ENCODE measurements around the gene ZNF273.
"Not testable (repeated sequence)": the region's sequence is repeated elsewhere in the genome, so short reads cannot be mapped to it uniquely, and the experiment has no call there.

ZNF273 gene

GRCh38 chr7:64891363-64892081 lies 11.6 kb upstream of the ZNF273 start:
- H3K4me1 ChIP-seq (ENCODE audit: insufficient read depth, low read length); H3K9me3 ChIP-seq (ENCODE audit: control insufficient read depth, insufficient read depth, low read length); H3K36me3 ChIP-seq (ENCODE audit: insufficient read depth, low read length); H3K9ac ChIP-seq (ENCODE audit: low read depth, low read length): not testable (repeated sequence)

- no peaks in the 10 kb centered on the region for H3K9me3 ChIP-seq (ENCODE audit: control insufficient read depth, insufficient read depth, low read length)
- H3K36me3 ChIP-seq (ENCODE audit: insufficient read depth, low read length), result no peaks in the 10 kb centered on the region
- no peak overlapping the region for H3K9ac ChIP-seq (ENCODE audit: low read depth, low read length)
- H3K4me1 ChIP-seq (ENCODE audit: insufficient read depth, low read length), result no peaks in the 10 kb centered on the region
Observed at GRCh38 chr7:64892116-64892515, 11.0 kb upstream of the ZNF273 start.

GRCh38 chr7:64892666-64893309 lies 10.3 kb upstream of the ZNF273 start:
- Histone ChIP-seq H3K9me3 (ENCODE audit: control insufficient read depth, insufficient read depth, low read length) (no peaks in the 10 kb centered on the region), H3K9ac (ENCODE audit: low read depth, low read length) (no peak overlapping the region), H3K4me1 (ENCODE audit: insufficient read depth, low read length) (no peaks in the 10 kb centered on the region), H3K36me3 (ENCODE audit: insufficient read depth, low read length) (no peaks in the 10 kb centered on the region)

GRCh38 chr7:64893401-64893800 lies 9.7 kb upstream of the ZNF273 start:
- Histone ChIP-seq H3K9me3 (ENCODE audit: control insufficient read depth, insufficient read depth, low read length) (no peaks in the 10 kb centered on the region), H3K4me1 (ENCODE audit: insufficient read depth, low read length) (no peaks in the 10 kb centered on the region)

GRCh38 chr7:64902461-64902805 lies 640 bp upstream of the ZNF273 start:
- not testable (repeated sequence) for H3K9me3 ChIP-seq (ENCODE audit: control insufficient read depth, insufficient read depth, low read length); H3K36me3 ChIP-seq (ENCODE audit: insufficient read depth, low read length)
- Histone ChIP-seq H3K4me1 (ENCODE audit: insufficient read depth, low read length) (peaks cover 24% of the 10 kb centered on the region), H3K9ac (ENCODE audit: low read depth, low read length) (peak overlapping the region; percentile 71; the same call in 1 of the 2 replicates)

More at GRCh38 chr7:64893401-64893800, 9.7 kb upstream of the ZNF273 start:
- Histone ChIP-seq H3K9ac (ENCODE audit: low read depth, low read length) (no peak overlapping the region), H3K36me3 (ENCODE audit: insufficient read depth, low read length) (no peaks in the 10 kb centered on the region)

- Histone ChIP-seq H3K4me1 (ENCODE audit: insufficient read depth, low read length) (peaks cover 27% of the 10 kb centered on the region), H3K9ac (ENCODE audit: low read depth, low read length) (peak overlapping the region; percentile 71), H3K36me3 (ENCODE audit: insufficient read depth, low read length) (no peaks in the 10 kb centered on the region), H3K9me3 (ENCODE audit: control insufficient read depth, insufficient read depth, low read length) (no peaks in the 10 kb centered on the region)
Observed at GRCh38 chr7:64904008-64904407, 935 bp downstream of the ZNF273 start.

- H3K36me3 ChIP-seq (ENCODE audit: insufficient read depth, low read length), result no peaks in the 10 kb centered on the region
- H3K4me1 ChIP-seq (ENCODE audit: insufficient read depth, low read length), result peaks cover 27% of the 10 kb centered on the region
- peak overlapping the region; percentile 71 for H3K9ac ChIP-seq (ENCODE audit: low read depth, low read length)
- no peaks in the 10 kb centered on the region for H3K9me3 ChIP-seq (ENCODE audit: control insufficient read depth, insufficient read depth, low read length)
Observed at GRCh38 chr7:64905133-64905532, 2.1 kb downstream of the ZNF273 start.

- peaks cover 27% of the 10 kb centered on the region for H3K4me1 ChIP-seq (ENCODE audit: insufficient read depth, low read length)
- H3K9me3 ChIP-seq (ENCODE audit: control insufficient read depth, insufficient read depth, low read length), result no peaks in the 10 kb centered on the region
- H3K9ac ChIP-seq (ENCODE audit: low read depth, low read length), result peak overlapping the region; percentile 71
- H3K36me3 ChIP-seq (ENCODE audit: insufficient read depth, low read length), result no peaks in the 10 kb centered on the region
Observed at GRCh38 chr7:64905547-64905946, 2.5 kb downstream of the ZNF273 start.

- Histone ChIP-seq H3K4me1 (ENCODE audit: insufficient read depth, low read length) (peaks cover 27% of the 10 kb centered on the region), H3K9ac (ENCODE audit: low read depth, low read length) (no peak overlapping the region), H3K36me3 (ENCODE audit: insufficient read depth, low read length) (no peaks in the 10 kb centered on the region), H3K9me3 (ENCODE audit: control insufficient read depth, insufficient read depth, low read length) (peaks cover under 1% of the 10 kb centered on the region; the same call in 1 of the 2 replicates)
Observed at GRCh38 chr7:64907641-64908326, 4.7 kb downstream of the ZNF273 start.

GRCh38 chr7:64908358-64908757 lies 5.3 kb downstream of the ZNF273 start:
- Histone ChIP-seq H3K9me3 (ENCODE audit: control insufficient read depth, insufficient read depth, low read length) (peaks cover 6% of the 10 kb centered on the region; the same call in 1 of the 2 replicates), H3K36me3 (ENCODE audit: insufficient read depth, low read length) (no peaks in the 10 kb centered on the region), H3K4me1 (ENCODE audit: insufficient read depth, low read length) (peaks cover 27% of the 10 kb centered on the region)

GRCh38 chr7:64914557-64914956 lies 11.5 kb downstream of the ZNF273 start:
- H3K36me3 ChIP-seq (ENCODE audit: insufficient read depth, low read length), result peaks cover 5% of the 10 kb centered on the region
- no peaks in the 10 kb centered on the region for H3K4me1 ChIP-seq (ENCODE audit: insufficient read depth, low read length)
- H3K9me3 ChIP-seq (ENCODE audit: control insufficient read depth, insufficient read depth, low read length), result peaks cover 17% of the 10 kb centered on the region
- no peak overlapping the region for H3K9ac ChIP-seq (ENCODE audit: low read depth, low read length)

More at GRCh38 chr7:64908358-64908757, 5.3 kb downstream of the ZNF273 start:
- H3K9ac ChIP-seq (ENCODE audit: low read depth, low read length), result no peak overlapping the region

GRCh38 chr7:64915301-64915700 lies 12.2 kb downstream of the ZNF273 start:
- H3K9ac ChIP-seq (ENCODE audit: low read depth, low read length); H3K36me3 ChIP-seq (ENCODE audit: insufficient read depth, low read length); H3K4me1 ChIP-seq (ENCODE audit: insufficient read depth, low read length): not testable (repeated sequence)
- H3K9me3 ChIP-seq (ENCODE audit: control insufficient read depth, insufficient read depth, low read length), result peaks cover 22% of the 10 kb centered on the region

GRCh38 chr7:64928252-64929187 lies 25.4 kb downstream of the ZNF273 start:
- H3K9me3 ChIP-seq (ENCODE audit: control insufficient read depth, insufficient read depth, low read length), result peaks cover 29% of the 10 kb centered on the region
- not testable (repeated sequence) for H3K9ac ChIP-seq (ENCODE audit: low read depth, low read length); H3K4me1 ChIP-seq (ENCODE audit: insufficient read depth, low read length); H3K36me3 ChIP-seq (ENCODE audit: insufficient read depth, low read length)

GRCh38 chr7:64934478-64934877 lies 31.4 kb downstream of the ZNF273 start:
- Histone ChIP-seq H3K9me3 (ENCODE audit: control insufficient read depth, insufficient read depth, low read length) (peaks cover 1% of the 10 kb centered on the region; the same call in 1 of the 2 replicates), H3K4me1 (ENCODE audit: insufficient read depth, low read length) (no peaks in the 10 kb centered on the region), H3K36me3 (ENCODE audit: insufficient read depth, low read length) (no peaks in the 10 kb centered on the region; the same call in 1 of the 2 replicates), H3K9ac (ENCODE audit: low read depth, low read length) (no peak overlapping the region)

Measured in ES-I3 (cell line).